Measurements from ENCODE around the gene GPR61.

DNA sequence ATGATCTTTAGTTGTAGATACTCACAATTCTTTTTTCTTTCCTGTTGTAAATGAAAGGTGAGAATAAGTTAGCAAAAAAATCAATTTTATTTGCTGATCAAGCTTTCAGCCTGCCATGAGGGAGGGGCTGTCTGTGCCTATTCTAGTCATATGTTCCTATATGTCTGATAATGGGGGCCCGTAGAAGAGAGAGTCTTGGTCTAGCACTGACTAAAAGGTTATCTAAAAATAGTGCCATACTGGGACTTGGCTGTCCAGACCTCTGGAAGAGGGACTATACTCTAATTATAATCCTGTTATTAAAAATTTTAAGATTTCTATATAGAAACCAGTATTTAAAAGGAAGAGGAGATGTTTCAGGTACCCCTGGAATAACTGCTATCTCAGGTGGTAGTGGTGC is 27.3 kb downstream of the GPR61 start:
- no peak for TF ChIP-seq POLR2A (IDR thresholded peaks at IDR 0.05)
- TF ChIP-seq, protein P1, sequence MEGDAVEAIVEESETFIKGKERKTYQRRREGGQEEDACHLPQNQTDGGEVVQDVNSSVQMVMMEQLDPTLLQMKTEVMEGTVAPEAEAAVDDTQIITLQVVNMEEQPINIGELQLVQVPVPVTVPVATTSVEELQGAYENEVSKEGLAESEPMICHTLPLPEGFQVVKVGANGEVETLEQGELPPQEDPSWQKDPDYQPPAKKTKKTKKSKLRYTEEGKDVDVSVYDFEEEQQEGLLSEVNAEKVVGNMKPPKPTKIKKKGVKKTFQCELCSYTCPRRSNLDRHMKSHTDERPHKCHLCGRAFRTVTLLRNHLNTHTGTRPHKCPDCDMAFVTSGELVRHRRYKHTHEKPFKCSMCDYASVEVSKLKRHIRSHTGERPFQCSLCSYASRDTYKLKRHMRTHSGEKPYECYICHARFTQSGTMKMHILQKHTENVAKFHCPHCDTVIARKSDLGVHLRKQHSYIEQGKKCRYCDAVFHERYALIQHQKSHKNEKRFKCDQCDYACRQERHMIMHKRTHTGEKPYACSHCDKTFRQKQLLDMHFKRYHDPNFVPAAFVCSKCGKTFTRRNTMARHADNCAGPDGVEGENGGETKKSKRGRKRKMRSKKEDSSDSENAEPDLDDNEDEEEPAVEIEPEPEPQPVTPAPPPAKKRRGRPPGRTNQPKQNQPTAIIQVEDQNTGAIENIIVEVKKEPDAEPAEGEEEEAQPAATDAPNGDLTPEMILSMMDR (IDR thresholded peaks at IDR 0.05): no peak

Measured in heart left ventricle (tissue), 13 donors.